Activated B cell treated with CpG ODN at 0.5 μM for 24 hours (primary cell): ENCODE measurements around the gene CST11. TPM values are rescaled to one million over a fixed set of nuclear protein-coding genes. Genes with fewer than 3 reads are reported as not detected.
"Not testable (repeated sequence)": the region's sequence is repeated elsewhere in the genome, so short reads cannot be mapped to it uniquely, and the experiment has no call there.

ENCODE experiments used
- ATAC-seq: fragments of 200-7000 bp; cut with Tn5 transposase; one replicate; pipeline ENCODE4 v1.10.0; 2021; ENCODE audit warnings: low read depth, mild to moderate bottlenecking, moderate library complexity
- CTCF ChIA-PET: fragments of 350-600 bp; sonication (Branson Sonifier 250); formaldehyde crosslinking; loops from one replicate; lab custom pipeline; 2021; ENCODE audit warnings: antibody characterized with exemption; lab: Charles Lee
- POLR2A ChIA-PET: fragments of 350-600 bp; sonication (Branson Sonifier 250); formaldehyde crosslinking; loops from one replicate; lab custom pipeline; 2021; ENCODE audit warnings: antibody characterized with exemption; lab: Charles Lee
- DNase-seq: peaks from one replicate; pipeline ENCODE4 v3.0.0; 2022
- H3K27ac Mint-ChIP-seq: one replicate; pipeline ENCODE4 v1.8.0; 2020; ENCODE audit warnings: mixed read lengths
- H3K27me3 Mint-ChIP-seq: one replicate; pipeline ENCODE4 v1.8.0; 2021; ENCODE audit warnings: mixed read lengths
- H3K36me3 Mint-ChIP-seq: one replicate; pipeline ENCODE4 v1.8.0; 2021; ENCODE audit warnings: low read depth, mixed read lengths
- H3K4me1 Mint-ChIP-seq: one replicate; pipeline ENCODE4 v1.8.0; 2021; ENCODE audit warnings: mixed read lengths
- H3K4me3 Mint-ChIP-seq: one replicate; pipeline ENCODE4 v1.8.0; 2020; ENCODE audit warnings: mild to moderate bottlenecking, mixed read lengths
- H3K9me3 Mint-ChIP-seq: one replicate; pipeline ENCODE4 v1.8.0; 2020; ENCODE audit warnings: mixed read lengths
- intact Hi-C: fragments of 100-400 bp; cut with micrococcal nuclease; formaldehyde crosslinking; loops from one replicate; pipeline ENCODE4 v1.15.1; 2024
- total RNA-seq: library from RNA; stranded (reverse); gene quantifications from 2 replicates; pipeline ENCODE4 v1.2.3, GENCODE V29; 2022
- TF ChIP-seq, protein P1 (sequence below): fragments of 200-600 bp; IDR thresholded peaks from one replicate; pipeline ENCODE4 v1.8.0; 2022; ENCODE audit warnings: antibody characterized with exemption, mild to moderate bottlenecking

Gene CST11
- total RNA-seq, 1 donor from 2014 or later, result not detected

DNA sequence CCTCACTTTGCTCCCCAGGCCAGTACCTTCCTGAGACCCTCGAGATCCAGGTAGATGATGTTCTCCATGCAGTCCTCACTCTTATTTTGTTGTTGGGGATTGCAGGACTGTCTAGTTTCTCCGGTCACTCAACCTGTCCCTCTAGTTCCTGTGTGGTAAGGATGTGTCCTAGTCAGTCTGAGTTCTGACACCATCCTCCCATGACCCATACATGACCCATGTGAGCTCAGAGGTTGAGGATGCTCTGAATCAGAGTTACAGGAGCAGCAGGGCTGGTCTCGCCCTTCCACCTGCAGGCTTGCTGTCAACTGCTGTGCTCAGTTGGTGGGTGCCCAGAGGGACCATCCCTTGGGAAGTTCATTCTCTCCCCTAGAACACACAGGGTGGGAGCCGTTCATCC, 26.4 kb upstream of the CST11 start:
- intact Hi-C loops, result no loop called here
- CTCF ChIA-PET, result no interaction called here

DNA sequence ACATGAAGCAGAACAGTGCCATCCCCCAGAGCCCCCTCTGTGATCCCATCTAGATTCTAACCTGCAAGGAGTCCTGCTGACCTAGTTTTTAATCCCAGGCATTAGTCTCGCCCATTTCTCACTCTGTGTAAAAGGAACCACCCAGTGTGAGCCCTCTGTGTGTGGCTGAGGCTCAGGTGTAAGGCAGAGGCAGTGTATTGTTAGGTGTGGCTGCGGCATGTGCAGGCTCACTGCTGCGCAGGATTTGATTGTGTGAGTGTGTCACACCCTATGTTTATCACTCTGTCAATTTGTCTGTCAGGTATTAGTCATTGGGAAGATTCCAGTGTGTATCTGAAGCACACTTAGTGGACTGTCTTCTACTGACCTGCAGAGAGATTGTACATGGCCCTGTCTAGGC, 24.5 kb upstream of the CST11 start:
- Mint-ChIP-seq H3K36me3 (no peaks in the 10 kb centered on the region), H3K4me3 (no peak overlapping the region), H3K27ac (no peak overlapping the region), H3K4me1 (no peaks in the 10 kb centered on the region), H3K27me3 (no peaks in the 10 kb centered on the region), H3K9me3 (no peaks in the 10 kb centered on the region)
- DNase-seq, result no peak
- no peak for ATAC-seq
- ChIA-PET POLR2A (no interaction called here), CTCF (no interaction called here)
- TF ChIP-seq, protein P1, sequence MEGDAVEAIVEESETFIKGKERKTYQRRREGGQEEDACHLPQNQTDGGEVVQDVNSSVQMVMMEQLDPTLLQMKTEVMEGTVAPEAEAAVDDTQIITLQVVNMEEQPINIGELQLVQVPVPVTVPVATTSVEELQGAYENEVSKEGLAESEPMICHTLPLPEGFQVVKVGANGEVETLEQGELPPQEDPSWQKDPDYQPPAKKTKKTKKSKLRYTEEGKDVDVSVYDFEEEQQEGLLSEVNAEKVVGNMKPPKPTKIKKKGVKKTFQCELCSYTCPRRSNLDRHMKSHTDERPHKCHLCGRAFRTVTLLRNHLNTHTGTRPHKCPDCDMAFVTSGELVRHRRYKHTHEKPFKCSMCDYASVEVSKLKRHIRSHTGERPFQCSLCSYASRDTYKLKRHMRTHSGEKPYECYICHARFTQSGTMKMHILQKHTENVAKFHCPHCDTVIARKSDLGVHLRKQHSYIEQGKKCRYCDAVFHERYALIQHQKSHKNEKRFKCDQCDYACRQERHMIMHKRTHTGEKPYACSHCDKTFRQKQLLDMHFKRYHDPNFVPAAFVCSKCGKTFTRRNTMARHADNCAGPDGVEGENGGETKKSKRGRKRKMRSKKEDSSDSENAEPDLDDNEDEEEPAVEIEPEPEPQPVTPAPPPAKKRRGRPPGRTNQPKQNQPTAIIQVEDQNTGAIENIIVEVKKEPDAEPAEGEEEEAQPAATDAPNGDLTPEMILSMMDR, result no peak
- intact Hi-C loops, result no loop called here

More for the DNA sequence above, 26.4 kb upstream of the CST11 start:
- TF ChIP-seq, protein P1, result no peak
- DNase-seq, result no peak
- ATAC-seq, result no peak
- no peak overlapping the region for H3K27ac Mint-ChIP-seq
- H3K4me3 Mint-ChIP-seq, result no peak overlapping the region
- H3K9me3 Mint-ChIP-seq, result no peaks in the 10 kb centered on the region
- H3K36me3 Mint-ChIP-seq, result no peaks in the 10 kb centered on the region
- H3K27me3 Mint-ChIP-seq, result no peaks in the 10 kb centered on the region
- H3K4me1 Mint-ChIP-seq, result peaks cover 1% of the 10 kb centered on the region
- POLR2A ChIA-PET, result no interaction called here

DNA sequence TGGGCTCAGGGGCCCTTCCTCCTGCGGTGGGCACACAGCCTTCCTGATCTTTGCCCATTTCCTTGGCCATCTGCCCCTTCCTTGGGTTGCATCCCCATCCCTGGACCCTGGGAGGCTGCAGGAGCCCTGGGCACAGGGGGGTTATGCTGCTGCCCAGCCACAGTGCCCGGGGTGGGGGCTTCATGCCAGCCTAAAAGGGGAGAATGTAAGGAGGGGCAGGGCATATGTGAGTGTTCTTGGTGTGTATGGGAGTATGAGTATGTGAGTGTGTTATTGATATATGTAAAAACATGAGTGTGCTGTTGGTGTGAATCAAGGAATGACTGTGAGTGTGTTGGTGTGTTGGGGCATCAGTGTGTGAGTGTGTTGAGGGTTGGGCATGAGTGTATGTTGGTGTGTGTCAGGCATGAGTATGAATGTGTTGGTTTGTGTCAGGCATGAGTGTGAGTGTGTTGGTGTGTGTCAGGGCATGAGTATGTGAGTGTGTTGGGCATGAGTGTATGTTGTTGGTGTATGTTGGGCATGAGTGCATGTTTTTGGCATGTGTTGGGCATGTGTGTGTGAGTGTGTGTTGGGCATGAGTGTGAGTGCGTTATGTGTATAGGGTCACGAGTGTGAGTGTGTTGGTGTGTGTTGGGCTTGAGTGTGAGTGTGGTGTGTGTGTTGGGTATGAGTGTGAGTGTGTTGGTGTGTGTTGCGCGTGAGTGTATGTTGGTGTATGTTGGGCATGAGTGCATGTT, 23.5 kb upstream of the CST11 start:
- Mint-ChIP-seq H3K36me3 (no peaks in the 10 kb centered on the region), H3K4me3 (no peak overlapping the region), H3K27ac (no peak overlapping the region), H3K27me3 (no peaks in the 10 kb centered on the region), H3K4me1 (no peaks in the 10 kb centered on the region), H3K9me3 (no peaks in the 10 kb centered on the region)
- ChIA-PET CTCF (no interaction called here), POLR2A (no interaction called here)
- no peak for ATAC-seq
- TF ChIP-seq, protein P1, result no peak
- DNase-seq, result no peak
- intact Hi-C loops, result no loop called here

- TF ChIP-seq, protein P1, result no peak
- ChIA-PET CTCF (no interaction called here), POLR2A (no interaction called here)
- Mint-ChIP-seq H3K9me3 (no peaks in the 10 kb centered on the region), H3K27me3 (no peaks in the 10 kb centered on the region), H3K27ac (no peak overlapping the region), H3K4me3 (no peak overlapping the region), H3K36me3 (no peaks in the 10 kb centered on the region), H3K4me1 (no peaks in the 10 kb centered on the region)
- intact Hi-C loops, result no loop called here
- ATAC-seq (no peak), DNase-seq (no peak)
These were observed 22.7 kb upstream of the CST11 start for GRCh38 chr20:23475395-23475794.

DNA sequence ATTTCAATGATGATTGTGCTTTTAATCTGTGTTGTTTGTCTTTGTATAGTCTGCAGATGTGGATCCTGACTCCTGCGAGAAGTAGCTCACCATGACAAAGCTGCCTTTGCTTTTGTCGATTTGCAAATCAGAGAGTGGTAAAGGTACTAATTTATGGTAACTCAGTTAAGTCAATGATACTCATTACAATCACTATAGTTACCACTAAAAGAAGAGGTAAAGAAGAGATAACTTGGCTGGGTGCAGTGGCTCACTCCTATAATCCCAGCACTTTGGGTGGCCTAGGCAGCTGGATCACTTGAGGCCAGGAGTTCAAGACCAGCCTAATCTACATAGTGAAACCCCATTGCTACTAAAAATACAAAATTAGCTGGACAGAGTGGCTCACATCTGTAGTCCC, 20.6 kb upstream of the CST11 start:
- POLR2A ChIA-PET, H3K4me3 Mint-ChIP-seq, H3K36me3 Mint-ChIP-seq, H3K9me3 Mint-ChIP-seq, CTCF ChIA-PET, H3K27me3 Mint-ChIP-seq, H3K4me1 Mint-ChIP-seq, intact Hi-C loops, ATAC-seq, H3K27ac Mint-ChIP-seq, DNase-seq: not testable (repeated sequence)

- H3K27ac Mint-ChIP-seq, DNase-seq, H3K4me3 Mint-ChIP-seq, H3K4me1 Mint-ChIP-seq, CTCF ChIA-PET, H3K27me3 Mint-ChIP-seq, H3K9me3 Mint-ChIP-seq, ATAC-seq, POLR2A ChIA-PET, H3K36me3 Mint-ChIP-seq, intact Hi-C loops: not testable (repeated sequence)
These were observed 19.6 kb upstream of the CST11 start for GRCh38 chr20:23472306-23472705.

DNA sequence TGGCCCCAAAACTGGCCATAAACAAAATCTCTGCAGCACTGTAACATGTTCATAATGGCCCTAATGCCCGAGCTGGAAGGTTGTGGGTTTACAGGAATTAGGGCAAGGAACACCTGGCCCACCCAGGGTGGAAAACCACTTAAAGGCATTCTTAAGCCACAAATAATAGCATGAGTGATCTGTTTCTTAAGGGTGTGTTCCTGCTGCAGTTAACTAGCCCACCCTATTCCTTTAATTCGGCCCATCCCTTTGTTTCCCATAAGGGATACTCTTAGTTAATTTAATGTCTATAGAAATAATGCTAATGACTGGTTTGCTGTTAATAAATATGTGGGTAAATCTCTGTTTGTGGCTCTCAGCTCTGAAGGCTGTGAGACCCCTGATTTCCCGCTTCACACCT, 14.3 kb upstream of the CST11 start:
- H3K9me3 Mint-ChIP-seq, H3K4me1 Mint-ChIP-seq, ATAC-seq, POLR2A ChIA-PET, DNase-seq, H3K27ac Mint-ChIP-seq, H3K36me3 Mint-ChIP-seq, CTCF ChIA-PET, intact Hi-C loops, H3K4me3 Mint-ChIP-seq: not testable (repeated sequence)
- H3K27me3 Mint-ChIP-seq, result peaks cover 10% of the 10 kb centered on the region
